ENCODE data around the gene PWWP2B. TPM values are rescaled to one million over a fixed set of nuclear protein-coding genes. Genes with fewer than 3 reads are reported as not detected.

The PWWP2B gene
- total and polyA plus RNA-seq, 2 of the 4 experiments (the other 2 are of a cell fraction), result 1.7 to 2.2 TPM

DNA sequence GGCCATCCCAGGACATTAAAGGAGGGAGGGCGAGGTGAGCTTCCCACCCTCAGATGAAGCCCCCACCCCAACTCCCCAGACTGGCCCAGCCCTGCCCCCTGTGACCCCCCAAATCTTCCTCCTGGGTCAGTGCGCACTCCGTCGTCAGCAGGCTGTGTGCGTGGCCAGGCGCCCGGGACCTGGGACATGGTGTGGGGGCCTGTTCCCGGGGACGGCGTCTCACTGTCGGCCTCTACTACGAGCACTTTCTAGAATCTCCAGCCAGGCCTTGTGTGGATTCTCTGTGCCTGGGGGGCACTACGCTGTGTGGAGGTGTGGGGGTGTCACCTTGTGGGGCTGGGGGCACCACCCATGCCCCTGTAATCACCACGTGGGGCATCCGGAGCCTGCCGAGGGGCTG, 9.8 kb downstream of the PWWP2B start:
- WGBS, 2 experiments (ENCODE audit: extremely low coverage in 2 of 2, insufficient read length in 1 of 2), result no CpG with 5 or more reads among the region's 16 CpGs
- Histone ChIP-seq H3K27me3 (ENCODE audit: control insufficient read depth, insufficient read depth, low read length) (no peaks in the 10 kb centered on the region), H4K20me1 (ENCODE audit: insufficient read depth, low read length) (peaks cover 2% of the 10 kb centered on the region; the same call in 1 of the 2 replicates), H3K18ac (ENCODE audit: low read depth, low read length) (no peak overlapping the region), H2BK120ac (ENCODE audit: low read depth, low read length) (no peak overlapping the region), H3K14ac (replicated peaks; ENCODE audit: low read depth, low read length) (no peak overlapping the region), H3K4me1 (ENCODE audit: control insufficient read depth, insufficient read depth, low read length) (peaks cover 6% of the 10 kb centered on the region; the same call in 1 of the 2 replicates), H3K79me1 (ENCODE audit: low read depth in 1 of 2, low read length in 2 of 2) (peaks cover 0 to 16% of the 10 kb centered on the region in 2 experiments; a peak in 3 of 4 replicates), H3K27ac (ENCODE audit: insufficient read depth, low read length) (no peak overlapping the region), H3K23ac (ENCODE audit: low read depth, low read length) (no peak overlapping the region), H3K4me3 (ENCODE audit: insufficient read depth, low read depth, low read length) (no peak overlapping the region), H4K91ac (ENCODE audit: insufficient read depth, low read depth, low read length) (no peak overlapping the region), H2BK20ac (ENCODE audit: low read depth, low read length) (no peak overlapping the region), H3K9me3 (ENCODE audit: control insufficient read depth, insufficient read depth, low read length) (no peaks in the 10 kb centered on the region), H2BK5ac (ENCODE audit: low read depth, low read length, poor library complexity, severe bottlenecking) (no peak overlapping the region), H4K8ac (ENCODE audit: low read depth in 2 of 2, low read length in 2 of 2) (no peak overlapping the region), H3K36me3 (ENCODE audit: control insufficient read depth, insufficient read depth, low read length) (peaks cover 18% of the 10 kb centered on the region; the same call in 1 of the 2 replicates), H2AFZ (replicated peaks; ENCODE audit: low read length, poor library complexity) (no peak overlapping the region), H2AK9ac (replicated peaks; ENCODE audit: low read depth, low read length, poor library complexity) (no peak overlapping the region), H2AK5ac (ENCODE audit: low read depth, low read length) (no peak overlapping the region), H3K56ac (ENCODE audit: extremely low read depth, insufficient read depth, low read length) (no peak overlapping the region), H3K4ac (ENCODE audit: low read depth, low read length) (no peak overlapping the region), H4K5ac (ENCODE audit: low read depth, low read length) (no peak overlapping the region), H3K9me1 (ENCODE audit: insufficient read depth, low read length) (peaks cover 2% of the 10 kb centered on the region; the same call in 1 of the 2 replicates), H3K4me2 (ENCODE audit: low read depth, low read length) (no peak overlapping the region), H2BK15ac (ENCODE audit: low read depth, low read length) (no peak overlapping the region), H3K9ac (ENCODE audit: low read depth, low read length) (no peak overlapping the region)
- no TSS peak for BruUV-seq (replicated peaks)
- no peak for TF ChIP-seq RFX5 (IDR thresholded peaks at IDR 0.05; ENCODE audit: low read depth, low read length)
- TF ChIP-seq, protein P1, sequence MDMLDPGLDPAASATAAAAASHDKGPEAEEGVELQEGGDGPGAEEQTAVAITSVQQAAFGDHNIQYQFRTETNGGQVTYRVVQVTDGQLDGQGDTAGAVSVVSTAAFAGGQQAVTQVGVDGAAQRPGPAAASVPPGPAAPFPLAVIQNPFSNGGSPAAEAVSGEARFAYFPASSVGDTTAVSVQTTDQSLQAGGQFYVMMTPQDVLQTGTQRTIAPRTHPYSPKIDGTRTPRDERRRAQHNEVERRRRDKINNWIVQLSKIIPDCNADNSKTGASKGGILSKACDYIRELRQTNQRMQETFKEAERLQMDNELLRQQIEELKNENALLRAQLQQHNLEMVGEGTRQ (IDR thresholded peaks at IDR 0.05; ENCODE audit: low read depth, low read length), result no peak
- ChIA-PET CTCF (no interaction called here), POLR2A (ENCODE audit: unreplicated experiment) (no interaction called here)
- dilution Hi-C loops (cut with HindIII; ENCODE audit: low sequenced_read_pairs, unreplicated experiment) (no loop called here), in situ Hi-C loops (cut with MboI; ENCODE audit: low sequenced_read_pairs) (no loop called here), intact Hi-C loops (cut with micrococcal nuclease) (no loop called here)
- no peak for DNase-seq
- ATAC-seq (ENCODE audit: low read depth), result no peak

All from IMR-90 (cell line).